Kidney (tissue), 14 donors: ENCODE data around the gene ASTN2. TPM values are rescaled to one million over a fixed set of nuclear protein-coding genes. Genes with fewer than 3 reads are reported as not detected.
A peak's percentile ranks its signal among the peaks of the same experiment; 100 is the strongest.

Experiments used
- DNase-seq, 5 donors: peaks; one replicate each; pipeline ENCODE4 v3.0.0-alpha.2; 2013 to 2020
- FAIRE-seq: peaks from 2 replicates; lab custom pipeline; 2012; peaks lifted over from hg19 to GRCh38; lab: Jason Lieb, UNC
- H3K27ac ChIP-seq, 2 donors: one replicate each; pipeline ENCODE4 v1.7.0; 2013; ENCODE audit warnings: low read depth in 2 of 2, low read length in 2 of 2, inconsistent platforms in 1 of 2
- H3K27me3 ChIP-seq: one replicate; pipeline ENCODE4 v1.7.1; 2013; ENCODE audit warnings: low read length, inconsistent platforms; ENCODE audit not compliant: control insufficient read depth, insufficient read depth
- H3K36me3 ChIP-seq, 3 donors: one replicate each; pipeline versions ENCODE4 v1.7.0 to v1.7.1; 2013; ENCODE audit warnings: low read length in 3 of 3, control low read depth in 1 of 3, inconsistent platforms in 1 of 3; ENCODE audit not compliant: insufficient read depth in 3 of 3, control insufficient read depth in 2 of 3
- H3K4me1 ChIP-seq, 3 donors: one replicate each; pipeline versions ENCODE4 v1.7.0 to v1.7.1; 2013; ENCODE audit warnings: low read length in 3 of 3, inconsistent platforms in 1 of 3, low read depth in 1 of 3; ENCODE audit not compliant: control insufficient read depth in 2 of 3, insufficient read depth in 2 of 3
- H3K4me3 ChIP-seq, 3 donors: one replicate each; pipeline versions ENCODE4 v1.7.0 to v1.8.1; 2013; ENCODE audit warnings: low read length in 3 of 3, control low read depth in 1 of 3, inconsistent platforms in 1 of 3
- H3K9ac ChIP-seq, 3 donors: one replicate each; pipeline versions ENCODE4 v1.7.0 to v1.7.1; 2013; ENCODE audit warnings: low read length in 3 of 3, control low read depth in 1 of 3, inconsistent platforms in 1 of 3
- H3K9me3 ChIP-seq, 3 donors: one replicate each; pipeline versions ENCODE4 v1.7.0 to v1.7.1; 2013; ENCODE audit warnings: low read length in 3 of 3, control low read depth in 1 of 3, inconsistent platforms in 1 of 3; ENCODE audit not compliant: control insufficient read depth in 2 of 3, insufficient read depth in 1 of 3
- intact Hi-C: fragments of 100-400 bp; cut with DNase I; formaldehyde crosslinking; loops from one replicate; pipeline ENCODE4 v1.11.1; 2022
- polyA plus RNA-seq: library from polyadenylated mRNA; stranded (reverse); fragments of 350-450 nt; fragmentation: Illumina TruSeq; extraction: RNeasy Lipid Tissue Mini Kit (QIAGEN cat#74804); gene quantifications from one replicate; pipeline ENCODE4 v1.2.3, GENCODE V29; 2014; ENCODE audit warnings: low read depth, low replicate concordance; ENCODE audit not compliant: insufficient read depth
- total RNA-seq: library from RNA; stranded (reverse); fragmentation: NEBNext Ultra II Directional; extraction: Animal tissue kit (Norgen Biotek cat#: 25700); gene quantifications from one replicate; pipeline ENCODE4 v1.2.1, GENCODE V29; 2021
- TF ChIP-seq, protein P1 (sequence below): IDR thresholded peaks from 3 replicates; pipeline ENCODE4 v1.5.1; 2012; ENCODE audit warnings: mild to moderate bottlenecking, moderate library complexity, borderline replicate concordance; ENCODE audit not compliant: insufficient read depth; ENCODE audit errors: extremely low read depth
- donor health status: control.
- donor health status: control.
- donor health status: control.
- donor health status: control.
- donor health status: control.
- donor health status: DM: yes; HTN: yes; CAD: no.
- donor health status: Normal renal cell carcinoma (clear cell type).

The ASTN2 gene
- total and polyA plus RNA-seq, 2 donors from 2014 or later, result 7.6 to 11.5 TPM

DNA sequence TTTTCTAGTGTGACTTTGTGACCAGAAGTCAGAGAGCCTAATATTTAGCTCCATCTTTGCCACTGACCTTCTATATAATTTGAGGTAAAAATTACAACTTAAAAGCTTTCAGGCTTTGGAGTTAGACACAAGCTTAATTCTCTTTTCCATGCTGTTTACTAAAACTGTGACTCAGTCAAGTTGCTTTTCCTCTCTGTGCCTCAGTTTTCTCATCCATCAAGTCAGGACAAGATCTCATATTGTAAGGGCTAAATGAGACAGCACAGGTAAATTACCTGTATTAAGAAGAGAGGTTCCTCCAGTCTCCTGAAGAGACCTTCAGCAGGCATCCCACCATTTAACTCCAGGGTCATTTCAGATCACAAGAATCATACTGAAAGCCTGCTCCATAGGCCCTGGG lies 339.2 kb downstream of the ASTN2 start:
- TF ChIP-seq, protein P1, sequence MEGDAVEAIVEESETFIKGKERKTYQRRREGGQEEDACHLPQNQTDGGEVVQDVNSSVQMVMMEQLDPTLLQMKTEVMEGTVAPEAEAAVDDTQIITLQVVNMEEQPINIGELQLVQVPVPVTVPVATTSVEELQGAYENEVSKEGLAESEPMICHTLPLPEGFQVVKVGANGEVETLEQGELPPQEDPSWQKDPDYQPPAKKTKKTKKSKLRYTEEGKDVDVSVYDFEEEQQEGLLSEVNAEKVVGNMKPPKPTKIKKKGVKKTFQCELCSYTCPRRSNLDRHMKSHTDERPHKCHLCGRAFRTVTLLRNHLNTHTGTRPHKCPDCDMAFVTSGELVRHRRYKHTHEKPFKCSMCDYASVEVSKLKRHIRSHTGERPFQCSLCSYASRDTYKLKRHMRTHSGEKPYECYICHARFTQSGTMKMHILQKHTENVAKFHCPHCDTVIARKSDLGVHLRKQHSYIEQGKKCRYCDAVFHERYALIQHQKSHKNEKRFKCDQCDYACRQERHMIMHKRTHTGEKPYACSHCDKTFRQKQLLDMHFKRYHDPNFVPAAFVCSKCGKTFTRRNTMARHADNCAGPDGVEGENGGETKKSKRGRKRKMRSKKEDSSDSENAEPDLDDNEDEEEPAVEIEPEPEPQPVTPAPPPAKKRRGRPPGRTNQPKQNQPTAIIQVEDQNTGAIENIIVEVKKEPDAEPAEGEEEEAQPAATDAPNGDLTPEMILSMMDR, result no peak
- H3K9me3 ChIP-seq, result no peaks in the 10 kb centered on the region
- H3K4me3 ChIP-seq, result no peak overlapping the region
- H3K9ac ChIP-seq, result no peak overlapping the region
- no peak overlapping the region for H3K27ac ChIP-seq
- FAIRE-seq (no peak), DNase-seq (no peak)
- intact Hi-C loops, result no loop called here
- no peaks in the 10 kb centered on the region for H3K36me3 ChIP-seq
- no peaks in the 10 kb centered on the region for H3K27me3 ChIP-seq
- no peaks in the 10 kb centered on the region for H3K4me1 ChIP-seq

DNA sequence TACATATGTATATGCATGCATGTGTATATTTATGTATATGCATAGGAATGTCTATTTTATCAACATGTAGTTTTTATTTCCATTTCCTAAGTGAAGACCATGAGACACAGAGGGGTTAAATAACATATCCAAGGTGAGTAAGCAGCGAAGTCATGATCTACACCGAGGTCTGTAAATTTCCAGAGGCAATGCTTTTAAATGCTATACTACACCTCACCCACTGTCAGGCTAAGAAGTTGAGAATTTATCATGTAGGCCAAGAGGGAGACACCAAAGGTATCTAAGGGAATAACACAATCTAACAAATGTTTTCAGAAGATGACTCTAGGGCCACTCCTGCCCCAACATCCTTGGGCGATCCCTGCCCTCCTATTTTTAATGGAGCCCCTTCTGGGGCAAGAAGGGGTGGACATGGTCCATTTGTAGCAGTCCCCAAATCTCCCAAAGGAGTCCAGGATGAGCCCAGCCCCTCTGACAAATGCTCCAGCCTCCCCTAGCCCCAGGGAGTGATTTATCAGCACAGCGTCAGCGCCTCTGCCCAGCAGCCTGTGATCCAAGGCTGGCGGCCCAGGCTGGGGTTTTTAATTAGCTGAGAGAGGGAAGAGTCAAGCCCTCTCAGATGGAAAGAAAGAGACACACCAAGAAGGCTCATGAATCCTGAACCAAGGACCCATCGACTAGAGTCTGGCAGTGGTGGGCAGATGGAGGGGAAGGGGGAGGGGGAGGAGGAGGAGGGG lies 339.9 kb downstream of the ASTN2 start:
- no peaks in the 10 kb centered on the region for H3K27me3 ChIP-seq
- DNase-seq (peak in 4 of 5 donors; percentile 60 to 84 (median 72)), FAIRE-seq (no peak)
- no peaks in the 10 kb centered on the region for H3K36me3 ChIP-seq
- intact Hi-C loops, result no loop called here
- H3K4me1 ChIP-seq, result no peaks in the 10 kb centered on the region
- no peaks in the 10 kb centered on the region for H3K9me3 ChIP-seq
- no peak overlapping the region for H3K4me3 ChIP-seq
- TF ChIP-seq, protein P1, result no peak
- no peak overlapping the region for H3K27ac ChIP-seq
- H3K9ac ChIP-seq, result no peak overlapping the region

DNA sequence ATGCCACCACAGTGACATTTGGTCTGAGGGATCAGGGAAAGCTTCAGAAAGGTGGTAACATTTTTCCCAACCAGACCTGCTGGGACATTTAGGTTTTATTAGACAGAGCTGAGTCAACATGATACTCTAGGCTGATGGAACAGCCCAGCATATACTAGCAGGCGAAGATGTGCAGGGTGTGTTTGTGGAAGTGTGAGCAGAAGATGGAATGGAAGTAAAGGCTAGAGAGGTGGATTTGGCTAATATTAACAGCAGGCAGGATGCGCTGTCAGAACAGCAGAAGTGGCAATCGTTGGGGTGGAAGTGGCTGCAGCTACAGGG lies 340.6 kb downstream of the ASTN2 start:
- Histone ChIP-seq H3K27ac (no peak overlapping the region), H3K36me3 (no peaks in the 10 kb centered on the region), H3K9me3 (no peaks in the 10 kb centered on the region), H3K4me3 (no peak overlapping the region), H3K9ac (no peak overlapping the region), H3K4me1 (no peaks in the 10 kb centered on the region), H3K27me3 (no peaks in the 10 kb centered on the region)
- FAIRE-seq (no peak), DNase-seq (no peak)
- intact Hi-C loops, result no loop called here
- TF ChIP-seq, protein P1, result no peak
